Measurements from ENCODE around the gene CRYBB3. TPM values are rescaled to one million over a fixed set of nuclear protein-coding genes. Genes with fewer than 3 reads are reported as not detected.

Gene CRYBB3
- total and polyA plus RNA-seq, 2 of the 13 experiments (the other 11 are each of a cell fraction or from before 2014, with no cell fraction given), result 0.18 to 0.28 TPM

DNA sequence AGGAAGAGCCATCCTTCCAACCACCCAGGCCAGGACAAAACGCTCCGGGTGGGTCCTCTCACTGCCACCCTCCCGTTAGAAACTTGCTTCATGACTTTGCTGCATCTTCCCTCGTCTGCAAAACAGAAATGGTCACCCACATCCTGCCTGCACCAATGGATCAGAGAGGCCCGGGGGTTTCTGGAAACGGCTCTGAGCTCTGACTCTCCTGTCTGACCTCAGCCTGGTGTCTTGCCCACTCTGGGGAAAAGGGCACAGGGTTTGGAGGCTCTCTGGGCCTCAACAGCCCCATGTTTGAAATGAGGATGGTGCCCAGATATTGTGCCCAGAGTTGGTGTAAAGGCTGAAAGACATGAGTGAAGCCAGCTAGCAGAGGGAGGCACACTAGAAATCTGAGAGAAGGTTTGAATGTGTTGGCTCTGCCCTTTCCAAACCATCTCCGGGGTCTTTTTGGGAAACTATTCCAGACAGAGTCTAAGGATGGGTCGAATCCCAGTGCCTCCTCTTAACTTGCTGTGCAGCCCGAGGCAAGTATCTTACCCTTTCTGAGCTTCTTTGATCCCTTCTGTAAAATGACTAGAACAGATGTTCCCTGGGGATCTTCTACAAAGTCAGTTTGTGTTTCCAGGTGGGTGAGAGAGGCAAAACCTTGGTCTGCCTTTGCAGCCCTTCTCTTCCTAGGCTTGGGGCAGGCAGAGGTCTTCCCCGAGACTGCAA, 2.1 kb downstream of the CRYBB3 start:
- CTCF ChIA-PET (ENCODE audit: low intra/inter-chr PET ratio, low total read pairs), result interaction anchor here (0.6 to 1.3 kb wide), 2 partner anchors 120 to 132 kb away, joined by 3 to 4 read pairs; no protein-coding TSS in a partner anchor
- BruUV-seq (replicated peaks), result no TSS peak
- no peak overlapping the region for H3K27ac ChIP-seq (ENCODE audit: extremely low read length, insufficient read depth, low read length)
- no peak overlapping the region for H2AFZ ChIP-seq (ENCODE audit: low read length)
- DNase-seq (ENCODE audit: low spot score) (no peak), FAIRE-seq (no peak), ATAC-seq (no peak)
- POLR2A ChIA-PET, result no interaction called here
- in situ Hi-C loops (cut with HindIII; ENCODE audit: extremely low pct_ligation_motif_present, low pct_unique_long_range_greater_than_20kb) (no loop called here), intact Hi-C loops (cut with micrococcal nuclease; ENCODE audit: unreplicated experiment) (no loop called here)
- peaks cover 0 to 5% of the 10 kb centered on the region in 2 experiments; a peak in 1 of 5 replicates for H3K36me3 ChIP-seq (replicated peaks in 1 of 2; ENCODE audit: control insufficient read depth in 1 of 2, insufficient read depth in 2 of 2, low read length in 2 of 2)
- 82% methylated on average over 9 of the region's 10 CpGs for WGBS (ENCODE audit: low lambda C conversion rate)
- no peak overlapping the region for H3K4me3 ChIP-seq (replicated peaks in 1 of 3; ENCODE audit: insufficient read depth in 1 of 3, low read depth in 2 of 3, low read length in 3 of 3)
- no peak overlapping the region for H3K4me2 ChIP-seq (ENCODE audit: low read depth, low read length)
- H3K27me3 ChIP-seq (ENCODE audit: control insufficient read depth in 1 of 2, insufficient read depth in 2 of 2, low read length in 2 of 2), result no peaks in the 10 kb centered on the region
- H4K20me1 ChIP-seq (ENCODE audit: insufficient read depth, low read length), result no peaks in the 10 kb centered on the region
- no peaks in the 10 kb centered on the region for H3K4me1 ChIP-seq (ENCODE audit: insufficient read depth, low read length)
- H3K9me3 ChIP-seq (ENCODE audit: low read length), result no peaks in the 10 kb centered on the region
- TF ChIP-seq ZNF768 (CRISPR knock-in tag; IDR thresholded peaks at IDR 0.05) (peak; percentile 65; the same call in 1 of the 2 replicates), BRD4 (CRISPR knock-in tag; IDR thresholded peaks at IDR 0.05) (no peak)
- H3K9ac ChIP-seq (ENCODE audit: insufficient read depth, low read depth, low read length), result no peak overlapping the region
- H3K79me2 ChIP-seq (ENCODE audit: insufficient read depth, low read length), result no peaks in the 10 kb centered on the region

DNA sequence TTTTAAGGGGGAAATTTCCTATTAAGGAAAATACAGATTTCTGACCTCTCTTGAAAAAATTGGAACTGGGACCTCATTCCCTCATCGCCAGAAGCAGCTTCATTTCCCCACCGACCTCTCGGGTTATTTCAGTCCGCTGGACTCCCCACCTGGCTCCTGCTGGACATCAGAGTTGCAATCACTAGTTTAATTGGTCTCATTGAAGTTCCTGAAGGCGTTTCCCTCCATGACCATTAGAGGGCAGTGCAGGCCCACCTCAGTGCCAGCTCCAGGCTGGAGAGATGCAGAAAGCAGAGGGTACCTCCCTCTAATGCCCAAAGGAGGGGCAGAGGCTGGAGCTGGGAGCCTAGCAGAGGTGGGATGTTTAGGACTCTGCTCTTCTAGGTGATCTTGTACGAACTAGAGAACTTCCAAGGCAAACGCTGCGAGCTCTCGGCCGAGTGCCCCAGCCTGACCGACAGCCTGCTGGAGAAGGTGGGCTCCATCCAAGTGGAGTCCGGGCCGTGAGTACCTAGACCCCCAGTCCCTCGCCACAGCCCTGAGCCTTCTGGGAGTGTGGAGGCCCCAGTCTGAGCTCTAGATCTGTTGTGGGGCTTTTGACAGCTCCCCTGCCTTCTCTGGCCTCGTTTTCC, 2.7 kb downstream of the CRYBB3 start:
- BruUV-seq (replicated peaks), result no TSS peak
- Histone ChIP-seq H3K79me2 (ENCODE audit: insufficient read depth, low read length) (no peaks in the 10 kb centered on the region), H4K20me1 (ENCODE audit: insufficient read depth, low read length) (no peaks in the 10 kb centered on the region), H2AFZ (ENCODE audit: low read length) (no peak overlapping the region), H3K36me3 (replicated peaks in 1 of 2; ENCODE audit: control insufficient read depth in 1 of 2, insufficient read depth in 2 of 2, low read length in 2 of 2) (peaks cover 0 to 5% of the 10 kb centered on the region in 2 experiments; a peak in 1 of 5 replicates), H3K4me2 (ENCODE audit: low read depth, low read length) (no peak overlapping the region), H3K27ac (ENCODE audit: extremely low read length, insufficient read depth, low read length) (no peak overlapping the region), H3K4me3 (replicated peaks in 1 of 3; ENCODE audit: insufficient read depth in 1 of 3, low read depth in 2 of 3, low read length in 3 of 3) (no peak overlapping the region), H3K9me3 (ENCODE audit: low read length) (no peaks in the 10 kb centered on the region), H3K4me1 (ENCODE audit: insufficient read depth, low read length) (no peaks in the 10 kb centered on the region), H3K27me3 (ENCODE audit: control insufficient read depth in 1 of 2, insufficient read depth in 2 of 2, low read length in 2 of 2) (no peaks in the 10 kb centered on the region), H3K9ac (ENCODE audit: insufficient read depth, low read depth, low read length) (no peak overlapping the region)
- peak; percentile 80 for ATAC-seq
- POLR2A ChIA-PET, result no interaction called here
- WGBS (ENCODE audit: low lambda C conversion rate), result 64% methylated on average over 14 of the region's 15 CpGs
- CTCF ChIA-PET (ENCODE audit: low intra/inter-chr PET ratio, low total read pairs), result interaction anchor here (0.6 to 1.3 kb wide), 2 partner anchors 121 to 132 kb away, joined by 3 to 4 read pairs; no protein-coding TSS in a partner anchor
- FAIRE-seq, result peak; percentile 59
- in situ Hi-C loops (cut with HindIII; ENCODE audit: extremely low pct_ligation_motif_present, low pct_unique_long_range_greater_than_20kb), result no loop called here
- intact Hi-C loops (cut with micrococcal nuclease; ENCODE audit: unreplicated experiment), result no loop called here
- DNase-seq (ENCODE audit: low spot score), result peak; percentile 59
- TF ChIP-seq, protein P1, sequence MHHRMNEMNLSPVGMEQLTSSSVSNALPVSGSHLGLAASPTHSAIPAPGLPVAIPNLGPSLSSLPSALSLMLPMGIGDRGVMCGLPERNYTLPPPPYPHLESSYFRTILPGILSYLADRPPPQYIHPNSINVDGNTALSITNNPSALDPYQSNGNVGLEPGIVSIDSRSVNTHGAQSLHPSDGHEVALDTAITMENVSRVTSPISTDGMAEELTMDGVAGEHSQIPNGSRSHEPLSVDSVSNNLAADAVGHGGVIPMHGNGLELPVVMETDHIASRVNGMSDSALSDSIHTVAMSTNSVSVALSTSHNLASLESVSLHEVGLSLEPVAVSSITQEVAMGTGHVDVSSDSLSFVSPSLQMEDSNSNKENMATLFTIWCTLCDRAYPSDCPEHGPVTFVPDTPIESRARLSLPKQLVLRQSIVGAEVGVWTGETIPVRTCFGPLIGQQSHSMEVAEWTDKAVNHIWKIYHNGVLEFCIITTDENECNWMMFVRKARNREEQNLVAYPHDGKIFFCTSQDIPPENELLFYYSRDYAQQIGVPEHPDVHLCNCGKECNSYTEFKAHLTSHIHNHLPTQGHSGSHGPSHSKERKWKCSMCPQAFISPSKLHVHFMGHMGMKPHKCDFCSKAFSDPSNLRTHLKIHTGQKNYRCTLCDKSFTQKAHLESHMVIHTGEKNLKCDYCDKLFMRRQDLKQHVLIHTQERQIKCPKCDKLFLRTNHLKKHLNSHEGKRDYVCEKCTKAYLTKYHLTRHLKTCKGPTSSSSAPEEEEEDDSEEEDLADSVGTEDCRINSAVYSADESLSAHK (CRISPR knock-in tag; IDR thresholded peaks at IDR 0.05; ENCODE audit: borderline replicate concordance), result no peak
- TF ChIP-seq, protein P2, sequence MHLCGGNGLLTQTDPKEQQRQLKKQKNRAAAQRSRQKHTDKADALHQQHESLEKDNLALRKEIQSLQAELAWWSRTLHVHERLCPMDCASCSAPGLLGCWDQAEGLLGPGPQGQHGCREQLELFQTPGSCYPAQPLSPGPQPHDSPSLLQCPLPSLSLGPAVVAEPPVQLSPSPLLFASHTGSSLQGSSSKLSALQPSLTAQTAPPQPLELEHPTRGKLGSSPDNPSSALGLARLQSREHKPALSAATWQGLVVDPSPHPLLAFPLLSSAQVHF (CRISPR knock-in tag; IDR thresholded peaks at IDR 0.05), result no peak
- TF ChIP-seq STAG1 (CRISPR knock-in tag; IDR thresholded peaks at IDR 0.05) (peak; percentile 76), ZNF549 (CRISPR knock-in tag; IDR thresholded peaks at IDR 0.05) (0 out of 2 replicates have a peak, but pooled peaks have one; percentile 27), RAD21 (CRISPR knock-in tag; IDR thresholded peaks at IDR 0.05) (peak; percentile 62), BHLHE40 (IDR thresholded peaks at IDR 0.05; ENCODE audit: low read length) (0 out of 2 replicates have a peak, but pooled peaks have one; percentile 14)
- TF ChIP-seq, protein P3, sequence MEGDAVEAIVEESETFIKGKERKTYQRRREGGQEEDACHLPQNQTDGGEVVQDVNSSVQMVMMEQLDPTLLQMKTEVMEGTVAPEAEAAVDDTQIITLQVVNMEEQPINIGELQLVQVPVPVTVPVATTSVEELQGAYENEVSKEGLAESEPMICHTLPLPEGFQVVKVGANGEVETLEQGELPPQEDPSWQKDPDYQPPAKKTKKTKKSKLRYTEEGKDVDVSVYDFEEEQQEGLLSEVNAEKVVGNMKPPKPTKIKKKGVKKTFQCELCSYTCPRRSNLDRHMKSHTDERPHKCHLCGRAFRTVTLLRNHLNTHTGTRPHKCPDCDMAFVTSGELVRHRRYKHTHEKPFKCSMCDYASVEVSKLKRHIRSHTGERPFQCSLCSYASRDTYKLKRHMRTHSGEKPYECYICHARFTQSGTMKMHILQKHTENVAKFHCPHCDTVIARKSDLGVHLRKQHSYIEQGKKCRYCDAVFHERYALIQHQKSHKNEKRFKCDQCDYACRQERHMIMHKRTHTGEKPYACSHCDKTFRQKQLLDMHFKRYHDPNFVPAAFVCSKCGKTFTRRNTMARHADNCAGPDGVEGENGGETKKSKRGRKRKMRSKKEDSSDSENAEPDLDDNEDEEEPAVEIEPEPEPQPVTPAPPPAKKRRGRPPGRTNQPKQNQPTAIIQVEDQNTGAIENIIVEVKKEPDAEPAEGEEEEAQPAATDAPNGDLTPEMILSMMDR (CRISPR knock-in tag; IDR thresholded peaks at IDR 0.05), result peak; percentile 90
- TF ChIP-seq, protein P4, sequence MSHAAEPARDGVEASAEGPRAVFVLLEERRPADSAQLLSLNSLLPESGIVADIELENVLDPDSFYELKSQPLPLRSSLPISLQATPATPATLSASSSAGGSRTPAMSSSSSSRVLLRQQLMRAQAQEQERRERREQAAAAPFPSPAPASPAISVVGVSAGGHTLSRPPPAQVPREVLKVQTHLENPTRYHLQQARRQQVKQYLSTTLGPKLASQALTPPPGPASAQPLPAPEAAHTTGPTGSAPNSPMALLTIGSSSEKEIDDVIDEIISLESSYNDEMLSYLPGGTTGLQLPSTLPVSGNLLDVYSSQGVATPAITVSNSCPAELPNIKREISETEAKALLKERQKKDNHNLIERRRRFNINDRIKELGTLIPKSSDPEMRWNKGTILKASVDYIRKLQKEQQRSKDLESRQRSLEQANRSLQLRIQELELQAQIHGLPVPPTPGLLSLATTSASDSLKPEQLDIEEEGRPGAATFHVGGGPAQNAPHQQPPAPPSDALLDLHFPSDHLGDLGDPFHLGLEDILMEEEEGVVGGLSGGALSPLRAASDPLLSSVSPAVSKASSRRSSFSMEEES (CRISPR knock-in tag; IDR thresholded peaks at IDR 0.05), result 0 out of 2 replicates have a peak, but pooled peaks have one; percentile 32

Data from HepG2 (cell line).